ENCODE measurements around the gene GPC1.

- TF ChIP-seq POLR2A (IDR thresholded peaks at IDR 0.05; ENCODE audit: low read length) (no peak), GATA1 (IDR thresholded peaks at IDR 0.05; ENCODE audit: low read depth, low read length) (no peak)
Observed at GRCh38 chr2:240395448-240395847, 40.0 kb upstream of the GPC1 start.

Data from erythroblast (primary cell).